COLO668 (cell line): ENCODE data around the gene TXNRD2.
"Not testable (repeated sequence)": the region's sequence is repeated elsewhere in the genome, so short reads cannot be mapped to it uniquely, and the experiment has no call there.

ENCODE experiments used
- DNase-seq: peaks from one replicate; lab custom pipeline; 2025; ENCODE audit not compliant: unreplicated experiment; lab: John Stamatoyannopoulos, UW

TXNRD2 gene

DNA sequence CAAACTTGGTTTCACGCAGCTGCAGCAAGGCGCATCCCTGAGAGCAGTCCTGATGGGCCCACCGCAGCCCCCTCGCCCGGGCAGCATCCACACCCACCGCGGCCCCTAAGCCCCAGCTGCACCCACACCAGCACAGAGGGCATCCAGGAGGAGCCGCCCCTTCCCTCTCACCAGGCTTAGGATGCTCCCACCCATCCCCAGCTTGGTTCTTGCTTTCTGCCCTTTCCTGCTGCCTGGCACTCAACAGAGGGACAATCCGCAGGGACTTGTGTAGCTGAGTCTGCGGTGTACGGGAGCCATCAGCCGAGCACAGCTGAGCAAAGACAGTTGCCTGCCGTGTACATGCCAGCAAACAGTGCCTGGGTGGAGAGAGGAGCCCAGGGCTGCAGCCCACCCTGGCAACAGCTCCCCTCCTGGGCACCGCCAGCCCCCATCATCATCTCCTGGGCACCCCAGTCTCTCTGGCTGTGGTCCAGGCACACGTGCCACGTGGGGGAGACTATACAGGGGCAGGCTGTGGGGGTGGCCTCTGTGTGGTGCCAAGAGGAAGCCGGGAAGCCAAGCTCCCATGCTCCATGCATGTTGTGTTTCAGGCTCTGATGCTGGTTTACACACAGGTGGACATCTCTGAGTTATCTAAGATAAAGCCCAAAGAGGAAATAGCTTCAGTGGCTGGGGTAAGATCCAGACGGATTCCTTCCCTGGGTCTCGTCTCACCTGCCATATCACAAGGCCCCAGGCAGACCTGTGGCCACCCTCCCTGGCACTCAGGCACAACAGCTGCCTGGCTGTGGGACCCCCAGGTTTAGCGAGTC lies 50.9 kb downstream of the TXNRD2 start:
- no peak for DNase-seq

DNA sequence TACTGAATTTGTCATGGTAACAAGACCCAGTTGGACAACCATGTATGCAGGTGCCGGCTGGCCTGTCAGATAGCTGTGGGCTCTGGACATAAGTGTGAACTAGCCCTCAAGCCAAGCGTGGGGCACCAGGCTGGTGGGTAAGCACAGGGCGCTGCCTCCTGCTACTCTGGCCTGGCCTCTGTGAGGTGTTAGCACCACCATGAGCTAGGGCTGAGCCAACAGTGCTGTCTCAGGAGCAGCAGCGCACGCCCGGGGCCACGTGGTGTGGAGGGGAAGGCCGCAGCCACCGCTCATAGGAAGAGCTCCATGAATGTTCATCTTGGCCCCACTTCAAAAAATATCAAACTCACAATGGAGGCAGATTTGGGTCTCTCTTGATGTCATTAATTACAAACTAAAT lies 51.7 kb downstream of the TXNRD2 start:
- no peak for DNase-seq

DNA sequence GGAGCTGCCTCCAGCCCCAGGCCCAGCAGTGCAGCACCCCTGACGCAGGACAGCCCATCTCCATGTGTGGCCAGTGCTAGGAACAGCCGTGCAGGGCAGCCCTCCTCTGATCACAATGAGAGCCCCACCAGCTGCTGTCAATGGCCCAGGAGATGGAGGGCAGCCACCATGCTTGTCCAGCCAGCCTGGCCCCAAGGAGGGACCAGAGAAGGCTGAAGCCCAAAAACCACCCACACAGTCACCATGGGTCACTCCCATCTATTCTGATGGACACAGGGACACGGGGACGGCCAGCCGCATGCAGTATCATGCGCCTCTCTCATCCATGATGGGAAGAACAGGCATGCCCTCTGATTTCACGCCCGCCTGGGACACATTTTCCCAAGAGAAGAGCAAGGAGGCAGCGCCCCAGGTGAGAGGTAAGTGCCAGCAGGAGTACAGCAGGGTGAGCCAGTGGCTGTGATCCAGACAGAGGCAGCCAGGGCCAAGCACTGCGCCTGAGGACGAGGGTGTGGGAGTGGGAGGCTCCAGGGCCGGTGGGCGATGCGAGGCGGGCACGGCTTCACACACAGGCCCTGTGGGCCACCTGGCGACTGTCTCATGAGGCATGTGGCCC lies 53.4 kb downstream of the TXNRD2 start:
- DNase-seq, result no peak

DNA sequence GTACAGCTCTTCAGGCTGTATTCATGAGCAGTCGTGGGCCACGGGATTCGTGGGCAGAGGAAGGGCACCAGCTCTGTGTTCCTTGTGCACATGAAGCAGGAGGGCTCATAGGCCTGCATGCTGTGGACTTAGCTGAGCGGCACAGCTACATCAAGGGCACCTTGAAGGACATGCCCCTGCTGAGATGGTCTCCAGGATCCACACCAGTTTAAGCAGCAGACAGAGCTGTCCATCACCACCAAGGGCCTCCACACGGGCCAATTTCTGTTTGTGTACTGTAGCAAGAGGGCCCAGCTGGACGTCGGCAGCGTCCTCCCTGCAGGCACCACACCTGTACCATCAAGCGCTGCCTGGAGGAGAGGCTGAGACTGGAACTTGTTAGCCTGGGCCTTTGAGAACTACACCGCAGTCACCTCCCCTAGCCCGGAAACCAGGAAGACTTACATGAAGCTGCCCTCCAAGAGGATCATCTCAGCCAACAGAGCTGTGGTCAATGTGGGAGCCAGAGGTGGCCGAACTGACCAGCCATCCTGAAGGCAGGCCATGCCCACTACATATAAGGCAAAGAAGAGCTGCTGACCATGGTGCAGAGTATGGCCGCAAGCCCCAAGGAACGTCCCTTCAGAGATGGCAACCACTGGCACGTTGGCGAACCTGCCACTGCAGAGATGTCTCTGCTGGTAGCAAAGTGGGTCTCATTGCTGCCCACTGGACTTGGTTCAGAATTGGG lies 54.2 kb downstream of the TXNRD2 start:
- DNase-seq, result no peak

DNA sequence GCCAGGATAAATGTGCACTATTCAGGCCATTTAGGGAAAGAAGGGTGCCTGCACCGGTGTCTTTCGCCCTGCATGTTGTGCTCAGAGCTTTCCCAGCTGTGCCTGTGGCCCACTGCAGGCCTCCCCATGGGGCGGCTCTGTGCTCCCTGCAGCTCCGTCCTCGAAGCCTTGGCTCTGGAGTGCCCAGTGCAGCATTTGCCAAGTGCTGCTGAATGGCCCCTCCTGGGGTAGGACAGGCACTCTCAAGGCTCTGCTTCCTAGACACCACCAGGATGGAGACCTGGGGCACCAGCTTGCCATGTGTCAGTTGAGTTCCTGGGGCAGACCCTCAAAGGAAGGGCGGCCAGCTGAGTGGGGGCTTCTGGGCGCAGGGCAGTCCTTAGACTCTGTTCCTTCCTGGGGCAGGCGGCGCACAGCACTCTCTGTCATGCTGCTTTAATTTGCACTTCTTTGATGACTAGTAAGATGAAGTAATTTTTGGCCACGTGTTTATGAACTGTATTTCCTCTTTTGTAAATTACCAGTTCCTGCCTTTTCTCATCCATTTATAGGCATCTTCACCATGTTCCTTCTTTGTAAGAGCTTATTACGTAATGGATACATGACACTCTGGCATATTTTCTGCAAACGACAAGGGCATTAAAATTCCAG lies 54.9 kb downstream of the TXNRD2 start:
- no peak for DNase-seq

DNA sequence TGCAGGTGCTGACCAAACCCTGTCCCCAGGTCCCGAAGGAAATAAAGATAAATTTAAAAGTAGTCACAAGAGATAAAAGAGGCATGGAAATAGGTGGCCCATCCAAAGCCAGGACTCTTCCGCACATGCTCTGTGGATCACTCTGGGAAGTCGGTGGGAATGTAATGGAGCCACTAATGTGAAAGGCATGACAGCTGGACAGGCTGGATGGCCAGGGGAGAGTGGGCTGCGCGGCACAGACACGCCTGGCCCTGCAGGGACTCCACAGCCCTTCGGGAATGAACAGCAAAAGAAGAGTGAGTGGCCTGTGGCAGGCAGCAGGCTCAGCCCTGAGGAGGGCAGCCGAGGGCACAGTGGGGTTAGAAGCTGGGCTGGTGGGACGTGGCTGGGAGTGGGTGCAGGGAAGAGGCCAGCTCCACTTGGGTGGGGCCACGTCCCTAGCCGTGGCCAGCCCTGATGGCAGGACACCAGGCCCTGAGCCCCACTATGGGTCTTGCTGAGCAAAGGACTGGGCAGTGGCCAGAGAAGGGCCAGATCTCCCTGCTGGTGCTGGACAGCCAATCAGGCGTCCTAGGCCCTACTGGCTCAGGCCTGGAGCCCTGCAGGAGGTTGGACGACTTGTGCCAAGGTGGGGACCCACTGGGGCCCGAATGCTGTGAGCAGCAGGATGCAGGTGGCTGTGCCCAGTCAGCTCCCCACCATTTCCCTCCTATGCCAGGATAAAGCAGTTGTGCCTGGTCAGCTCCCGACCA lies 55.6 kb downstream of the TXNRD2 start:
- no peak for DNase-seq

DNA sequence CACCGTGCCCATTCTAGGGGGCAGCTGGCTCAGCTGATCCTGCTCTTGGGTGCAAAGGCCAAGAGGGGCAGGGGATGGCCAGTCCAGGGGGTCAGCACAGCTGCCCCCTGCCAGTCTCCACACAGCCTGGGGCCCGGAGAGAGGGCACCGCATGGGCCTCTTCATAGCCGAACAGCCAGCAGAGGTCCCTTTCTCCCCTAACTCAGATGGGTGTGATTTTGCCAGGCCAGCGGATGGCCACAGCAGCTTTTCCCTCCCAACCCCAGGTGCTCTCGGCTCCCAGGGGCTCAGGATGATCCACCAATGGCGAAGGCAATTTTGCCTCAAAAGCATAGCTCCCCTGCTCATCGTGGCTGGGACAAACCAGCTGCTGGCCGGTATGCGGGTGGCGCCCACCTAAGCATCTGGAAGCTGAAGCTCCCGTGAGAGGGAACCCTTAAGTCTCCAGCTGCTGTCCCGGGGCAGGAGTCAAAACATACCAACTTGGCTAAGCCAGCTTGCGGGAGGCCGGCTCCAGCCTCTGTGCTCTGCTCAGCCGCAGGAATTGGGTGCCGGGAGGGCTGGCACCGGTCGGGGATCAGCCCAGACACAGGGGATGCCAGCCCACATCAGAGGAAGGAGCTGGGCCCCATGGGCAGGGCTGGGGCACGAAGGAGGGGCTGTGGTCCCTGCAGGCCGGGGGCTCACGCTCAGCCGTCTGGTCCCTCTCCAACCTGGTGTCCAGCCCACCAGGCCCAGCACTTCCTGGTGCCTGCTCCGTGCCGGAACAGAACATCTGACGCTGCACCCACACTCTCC lies 56.5 kb downstream of the TXNRD2 start:
- no peak for DNase-seq

DNA sequence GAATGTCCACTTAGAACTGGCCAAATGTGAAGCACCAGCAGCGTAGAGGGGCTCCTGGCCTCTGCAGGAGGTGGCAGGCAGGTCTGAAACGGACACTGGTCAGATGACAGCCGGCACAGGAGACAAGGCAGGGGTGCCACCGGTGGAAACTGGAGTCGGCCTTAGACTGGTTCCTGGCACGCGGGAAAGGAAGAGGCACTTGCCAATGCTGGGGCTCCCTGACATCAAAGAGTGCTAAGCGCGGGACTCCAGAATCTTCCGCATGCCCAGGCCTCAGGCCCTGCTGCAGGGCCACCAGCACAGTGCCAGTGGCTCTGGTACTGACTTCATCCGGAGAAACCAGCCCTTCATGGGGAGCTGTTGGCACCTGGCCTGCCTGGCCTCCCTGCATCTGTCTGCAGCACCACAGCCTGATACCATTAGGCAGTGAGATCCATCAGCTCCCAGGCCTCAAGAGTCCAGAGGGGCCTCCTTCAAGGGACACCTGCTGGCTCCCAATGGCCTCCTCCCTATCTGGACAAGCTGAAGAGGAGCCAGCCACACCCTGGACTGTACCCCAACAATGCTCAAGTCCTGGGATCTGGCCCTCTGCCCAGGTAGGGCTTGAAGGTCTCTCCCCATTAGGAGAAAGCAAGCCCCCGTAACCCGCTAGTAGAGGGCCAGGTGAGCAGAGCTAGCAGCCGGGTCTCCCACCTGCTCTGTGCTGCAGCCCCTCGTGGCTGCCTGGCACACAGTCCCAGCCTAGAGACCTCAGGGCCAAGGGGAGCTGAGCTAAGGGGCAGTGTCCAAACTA lies 57.3 kb downstream of the TXNRD2 start:
- no peak for DNase-seq

DNA sequence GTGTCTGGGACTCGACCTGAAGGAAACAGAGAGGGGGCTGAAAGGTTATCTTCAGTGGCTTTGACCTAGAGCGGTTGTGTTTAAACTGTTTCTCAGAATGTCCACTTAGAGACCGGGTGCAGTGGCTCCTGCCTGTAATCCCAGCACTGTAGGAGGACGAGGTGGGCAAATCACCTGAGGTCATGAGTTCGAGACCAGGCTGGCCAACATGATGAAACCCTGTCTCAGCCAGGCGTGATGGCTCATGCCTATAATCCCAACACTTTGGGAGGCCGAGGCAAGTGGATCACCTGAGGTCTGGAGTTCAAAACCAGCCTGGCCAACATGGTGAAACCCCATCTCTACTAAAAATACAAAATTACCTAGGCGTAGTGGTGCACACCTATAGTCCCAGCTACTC lies 58.2 kb downstream of the TXNRD2 start:
- not testable (repeated sequence) for DNase-seq

DNA sequence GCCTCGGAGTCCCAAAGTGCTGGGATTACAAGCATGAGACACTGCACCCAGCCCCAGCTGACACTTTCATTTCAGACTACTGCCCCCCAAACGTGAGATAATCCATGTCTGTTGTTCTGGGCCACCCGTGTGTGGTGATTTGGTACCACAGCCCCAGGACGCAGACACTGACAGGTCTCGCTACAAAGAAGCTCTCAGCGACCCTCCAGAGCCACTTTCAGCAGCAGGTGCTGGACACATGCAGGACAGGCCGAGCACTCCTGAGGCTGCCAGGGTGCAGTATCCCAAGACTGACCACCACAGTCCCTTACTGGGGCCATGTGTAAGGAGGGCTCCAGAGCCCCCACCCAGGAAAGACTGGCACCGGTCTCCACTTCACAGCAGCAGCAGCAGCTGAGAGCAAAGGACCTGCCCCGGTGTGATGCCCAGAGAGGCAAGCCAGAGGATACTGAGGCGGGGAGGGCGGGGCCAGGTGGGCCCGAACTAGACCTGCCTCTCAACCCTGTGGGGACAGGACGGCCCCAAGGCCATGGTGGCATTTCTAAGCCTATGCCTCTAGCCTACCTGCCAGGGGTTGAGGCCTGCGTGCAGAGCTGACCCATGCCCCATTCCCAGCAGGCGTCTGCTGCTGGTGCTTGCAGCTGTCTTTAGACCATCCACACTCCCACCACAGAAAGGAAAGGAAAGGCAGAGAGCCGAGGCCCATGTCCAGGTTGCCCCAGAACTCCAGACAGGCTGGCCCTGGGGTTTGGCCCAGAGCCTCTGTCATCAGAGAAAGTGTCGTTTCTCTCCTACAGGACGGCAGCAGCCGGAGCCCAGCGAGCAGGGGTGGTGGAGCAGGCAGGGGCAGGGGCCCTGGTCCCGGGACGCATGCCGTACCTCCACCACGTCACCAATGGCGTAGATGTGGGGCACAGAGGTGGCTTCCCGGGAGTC lies 58.9 kb downstream of the TXNRD2 start:
- no peak for DNase-seq

DNA sequence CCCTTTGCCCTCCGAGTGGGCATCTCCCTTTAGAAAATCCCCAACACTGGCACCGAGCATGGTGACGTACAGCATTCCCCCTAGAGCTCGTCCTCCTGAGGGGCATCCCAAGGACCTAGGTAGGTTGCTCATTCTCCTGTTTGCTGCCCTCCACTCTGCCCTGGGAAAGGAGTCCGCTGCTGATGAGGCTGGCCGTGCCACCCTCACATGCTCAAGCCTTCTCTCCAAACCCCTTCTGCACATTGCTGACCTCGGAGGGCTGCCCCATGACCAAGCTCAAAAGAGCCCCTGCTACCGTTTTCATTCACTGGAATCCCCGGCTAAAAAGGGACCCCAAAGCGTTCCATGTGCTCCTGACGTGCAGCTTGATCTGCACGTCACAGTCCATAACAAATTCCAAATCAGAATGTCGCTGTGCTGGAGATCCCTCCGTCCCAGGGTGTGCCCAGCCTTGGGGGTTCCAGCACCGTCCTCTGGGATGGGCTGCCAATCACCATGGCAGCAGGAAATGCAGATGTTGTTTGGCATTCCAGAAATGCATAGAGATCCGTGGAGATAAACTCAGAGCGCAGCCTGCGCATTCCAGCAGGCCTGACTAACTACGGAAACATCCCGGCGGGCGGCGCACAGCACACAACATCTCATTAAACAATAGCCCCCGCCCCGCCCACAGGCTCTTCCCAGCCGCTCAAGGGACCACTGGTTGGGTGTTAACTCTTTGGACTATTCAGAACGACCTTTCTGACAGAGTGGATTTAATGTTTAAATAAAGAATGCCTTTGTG lies 60.6 kb downstream of the TXNRD2 start:
- no peak for DNase-seq

DNA sequence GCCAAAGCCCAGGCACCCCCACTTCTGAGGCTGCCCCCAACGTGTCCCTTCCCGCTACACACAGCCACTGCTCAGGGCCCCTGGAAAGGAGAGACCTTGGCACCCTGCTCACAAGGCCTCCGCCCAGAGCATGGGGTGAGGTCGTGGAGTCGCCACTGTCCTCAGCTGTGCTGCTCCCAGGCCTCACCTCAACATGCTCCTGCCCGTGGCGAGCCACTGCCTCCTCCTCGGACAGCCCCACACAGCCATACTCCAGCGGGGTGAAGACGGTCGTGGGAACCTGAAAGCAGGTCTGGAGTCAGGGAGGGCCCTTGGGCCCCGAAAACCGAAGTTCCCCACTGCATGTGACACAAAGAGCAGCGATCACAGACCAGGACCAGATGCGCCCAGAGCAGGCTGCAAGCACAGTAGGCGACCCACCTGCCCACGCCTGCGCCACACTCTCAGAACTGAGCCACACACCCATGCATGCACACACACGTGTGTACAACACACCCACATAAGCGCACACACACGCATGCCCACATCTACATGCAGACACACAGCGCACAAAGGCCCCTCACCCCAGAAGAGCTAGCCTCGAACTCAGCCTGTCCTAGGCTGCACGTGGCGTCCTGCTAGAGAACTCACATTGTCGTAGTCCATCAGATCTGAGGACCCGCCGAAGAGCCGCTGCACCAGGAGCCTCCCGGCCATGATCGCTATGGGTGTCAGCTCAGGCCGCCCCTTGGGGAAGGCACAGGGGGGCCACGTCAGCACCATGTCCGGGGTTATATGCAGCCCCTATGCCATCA lies 61.4 kb downstream of the TXNRD2 start:
- DNase-seq, result no peak

DNA sequence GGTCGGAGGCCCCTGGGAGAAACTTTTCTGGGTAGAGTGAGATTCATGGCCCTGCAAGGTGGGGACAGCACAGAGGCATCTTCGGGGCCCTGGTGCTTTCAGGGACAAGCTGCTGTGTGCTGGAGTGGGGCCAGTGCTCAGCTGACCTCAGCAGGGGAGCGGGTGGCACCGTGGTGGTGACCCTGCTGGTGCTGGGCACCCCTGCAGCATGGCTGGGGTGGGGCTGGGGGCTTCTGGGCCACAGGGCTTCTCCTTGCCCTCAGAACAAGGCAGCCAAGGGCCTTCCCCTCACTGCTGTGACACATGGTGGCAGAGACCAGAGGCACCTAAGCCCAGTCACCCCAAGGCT lies 62.0 kb downstream of the TXNRD2 start:
- DNase-seq, result no peak

DNA sequence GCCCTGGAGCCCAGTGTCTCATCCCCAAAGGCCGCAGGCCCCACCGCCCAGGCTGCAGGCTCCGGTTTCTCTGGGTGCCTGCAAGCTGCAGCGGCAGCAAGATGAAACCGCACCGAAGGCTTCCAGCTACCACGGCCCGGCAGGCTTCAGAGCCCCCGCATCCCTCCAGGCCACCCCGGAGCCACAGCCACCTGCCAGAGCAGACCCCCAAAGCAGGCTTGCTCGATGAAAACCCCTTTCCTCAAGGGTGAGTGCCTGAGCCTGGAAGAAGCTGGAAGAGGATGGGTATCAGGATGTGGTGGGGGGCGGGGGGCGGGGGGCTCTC lies 62.4 kb downstream of the TXNRD2 start:
- DNase-seq, result no peak

DNA sequence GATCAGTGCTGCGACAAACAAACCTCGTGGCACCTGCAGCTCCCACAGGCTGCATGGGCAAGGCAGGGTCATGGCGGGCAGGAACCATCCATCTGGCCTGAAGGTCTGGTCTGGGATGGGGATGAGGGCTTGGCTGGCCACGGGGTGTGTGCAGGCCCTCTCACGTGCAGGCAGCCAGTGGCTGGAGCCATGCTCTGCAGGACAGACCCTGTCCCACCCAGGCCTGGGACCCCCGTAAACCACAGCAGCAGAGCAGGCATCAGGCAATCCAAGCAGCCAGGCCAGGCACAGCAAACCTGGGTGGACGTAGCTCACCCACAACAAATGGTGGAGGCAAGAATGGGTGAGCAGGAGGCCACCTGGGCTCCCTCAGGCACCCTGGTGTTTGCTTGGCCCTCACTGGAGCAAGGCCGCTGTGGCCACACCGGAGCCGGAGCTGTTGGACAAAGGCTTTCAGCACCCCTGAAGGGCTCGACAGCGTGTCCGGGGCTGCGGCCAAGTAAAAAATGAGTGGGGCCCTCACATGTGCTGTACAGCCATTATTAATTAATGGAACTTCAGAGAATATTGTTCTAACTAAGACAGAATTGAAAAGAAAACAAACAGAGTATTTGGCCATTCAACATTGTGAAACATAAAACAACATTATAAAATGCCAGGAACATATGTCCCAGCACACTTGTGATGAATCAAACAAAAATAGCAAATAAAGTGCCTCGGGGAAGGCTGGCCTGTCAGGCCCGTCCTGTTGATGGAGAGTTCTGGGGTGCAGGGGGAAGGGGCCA lies 63.0 kb downstream of the TXNRD2 start:
- no peak for DNase-seq
